NCI-H187 treated with DMSO at 0.1 percent for 48 hours (cell line): ENCODE measurements around the gene KCNJ18.
"Not testable (repeated sequence)": the region's sequence is repeated elsewhere in the genome, so short reads cannot be mapped to it uniquely, and the experiment has no call there.

Experiments used
- DNase-seq: peaks from one replicate; lab custom pipeline; 2025; lab: John Stamatoyannopoulos, UW

The KCNJ18 gene

GRCh38 chr17:21685061-21685795 lies 7.1 kb upstream of the KCNJ18 start:
- not testable (repeated sequence) for DNase-seq

- DNase-seq: no peak
Measured at GRCh38 chr17:21686165-21687015, 5.9 kb upstream of the KCNJ18 start.

GRCh38 chr17:21687136-21687953 lies 5.0 kb upstream of the KCNJ18 start:
- DNase-seq: no peak

- DNase-seq: no peak
Measured at GRCh38 chr17:21688293-21688949, 3.9 kb upstream of the KCNJ18 start.

GRCh38 chr17:21689604-21690003 lies 2.7 kb upstream of the KCNJ18 start:
- no peak for DNase-seq

- not testable (repeated sequence) for DNase-seq
Measured at GRCh38 chr17:21690811-21691210, 1.5 kb upstream of the KCNJ18 start.

- DNase-seq: not testable (repeated sequence)
Measured at GRCh38 chr17:21691481-21691880, 842 bp upstream of the KCNJ18 start.

GRCh38 chr17:21692704-21693065 lies 362 bp downstream of the KCNJ18 start:
- DNase-seq: not testable (repeated sequence)

- DNase-seq: not testable (repeated sequence)
Measured at GRCh38 chr17:21693391-21693796, 1.1 kb downstream of the KCNJ18 start.

GRCh38 chr17:21693937-21694336 lies 1.6 kb downstream of the KCNJ18 start:
- DNase-seq: not testable (repeated sequence)

- not testable (repeated sequence) for DNase-seq
Measured at GRCh38 chr17:21696227-21696626, 3.9 kb downstream of the KCNJ18 start.

GRCh38 chr17:21696842-21697507 lies 4.7 kb downstream of the KCNJ18 start:
- DNase-seq: not testable (repeated sequence)

- DNase-seq: not testable (repeated sequence)
Measured at GRCh38 chr17:21697508-21697860, 5.2 kb downstream of the KCNJ18 start.

GRCh38 chr17:21698437-21699075 lies 6.2 kb downstream of the KCNJ18 start:
- not testable (repeated sequence) for DNase-seq

GRCh38 chr17:21699124-21699523 lies 6.8 kb downstream of the KCNJ18 start:
- DNase-seq: not testable (repeated sequence)

- DNase-seq: not testable (repeated sequence)
Measured at GRCh38 chr17:21699573-21700236, 7.4 kb downstream of the KCNJ18 start.

GRCh38 chr17:21701090-21701489 lies 8.8 kb downstream of the KCNJ18 start:
- DNase-seq: not testable (repeated sequence)

- not testable (repeated sequence) for DNase-seq
Measured at GRCh38 chr17:21702029-21702428, 9.7 kb downstream of the KCNJ18 start.

GRCh38 chr17:21702521-21702920 lies 10.2 kb downstream of the KCNJ18 start:
- DNase-seq: not testable (repeated sequence)
